ENCODE measurements around the gene LELP1.
A peak's percentile ranks its signal among the peaks of the same experiment; 100 is the strongest.
"Not testable (repeated sequence)": the region's sequence is repeated elsewhere in the genome, so short reads cannot be mapped to it uniquely, and the experiment has no call there.

LELP1 gene

DNA sequence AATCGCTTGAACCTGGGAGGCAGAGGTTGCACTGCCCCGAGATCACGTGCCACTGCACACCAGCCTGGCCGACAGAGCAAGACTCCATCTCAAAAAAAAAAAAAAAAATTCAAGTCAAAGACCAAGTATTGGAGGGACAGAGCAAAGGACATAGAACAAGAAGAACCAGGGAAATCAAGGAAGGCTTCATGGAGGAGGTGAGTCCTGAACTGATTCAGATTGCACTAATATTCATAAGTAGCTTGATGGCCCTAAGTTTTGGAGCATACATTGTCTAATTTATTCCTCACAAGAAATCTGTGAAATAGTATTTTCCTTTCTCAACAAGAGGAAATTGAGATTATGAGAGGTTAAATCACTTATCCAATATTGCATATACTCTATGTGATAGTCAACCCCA is 10.3 kb downstream of the LELP1 start:
- no peaks in the 10 kb centered on the region for H3K36me3 Mint-ChIP-seq (ENCODE audit: low read depth)
- H3K9me3 Mint-ChIP-seq = no peaks in the 10 kb centered on the region
- no peak overlapping the region for H3K27ac Mint-ChIP-seq
- H3K4me3 Mint-ChIP-seq = no peak overlapping the region
- no peak for DNase-seq (ENCODE audit: low spot score)
- H3K27me3 Mint-ChIP-seq (ENCODE audit: low read depth) = peaks cover 13% of the 10 kb centered on the region
- H3K4me1 Mint-ChIP-seq (ENCODE audit: low read depth) = peaks cover 12% of the 10 kb centered on the region

DNA sequence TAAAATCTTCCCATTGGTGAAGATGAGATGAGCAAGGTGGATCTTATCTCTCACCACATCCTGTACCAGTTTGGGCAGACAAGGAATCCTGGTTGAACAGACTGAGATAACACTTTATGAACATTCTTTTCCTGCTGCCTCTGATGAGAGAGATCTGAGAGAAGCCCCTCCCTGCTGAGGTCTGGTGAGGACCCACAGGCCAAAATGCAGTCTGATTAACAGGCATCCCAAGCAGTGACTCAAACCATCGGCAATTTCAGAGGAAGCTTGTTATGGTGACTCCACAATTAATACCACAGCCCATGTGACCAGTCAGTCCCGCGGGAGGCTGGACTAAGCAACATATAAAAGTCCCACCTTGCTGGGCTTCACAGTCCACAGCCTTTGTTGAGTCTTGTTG is 14.0 kb downstream of the LELP1 start, which contains the start of gene PRR9:
PRR9 (plus strand) TSS at position 373 of the 400 bp plus-strand sequence. CDS start 561 bp downstream, outside the sequence.
- no peaks in the 10 kb centered on the region for H3K9me3 Mint-ChIP-seq
- no peaks in the 10 kb centered on the region for H3K36me3 Mint-ChIP-seq (ENCODE audit: low read depth)
- H3K27me3 Mint-ChIP-seq (ENCODE audit: low read depth) = peaks cover 13% of the 10 kb centered on the region
- H3K27ac Mint-ChIP-seq = no peak within 1 kb of the TSS
- peaks cover 12% of the 10 kb centered on the region for H3K4me1 Mint-ChIP-seq (ENCODE audit: low read depth)
- no peak for DNase-seq (ENCODE audit: low spot score)
- no peak within 1 kb of the TSS for H3K4me3 Mint-ChIP-seq

DNA sequence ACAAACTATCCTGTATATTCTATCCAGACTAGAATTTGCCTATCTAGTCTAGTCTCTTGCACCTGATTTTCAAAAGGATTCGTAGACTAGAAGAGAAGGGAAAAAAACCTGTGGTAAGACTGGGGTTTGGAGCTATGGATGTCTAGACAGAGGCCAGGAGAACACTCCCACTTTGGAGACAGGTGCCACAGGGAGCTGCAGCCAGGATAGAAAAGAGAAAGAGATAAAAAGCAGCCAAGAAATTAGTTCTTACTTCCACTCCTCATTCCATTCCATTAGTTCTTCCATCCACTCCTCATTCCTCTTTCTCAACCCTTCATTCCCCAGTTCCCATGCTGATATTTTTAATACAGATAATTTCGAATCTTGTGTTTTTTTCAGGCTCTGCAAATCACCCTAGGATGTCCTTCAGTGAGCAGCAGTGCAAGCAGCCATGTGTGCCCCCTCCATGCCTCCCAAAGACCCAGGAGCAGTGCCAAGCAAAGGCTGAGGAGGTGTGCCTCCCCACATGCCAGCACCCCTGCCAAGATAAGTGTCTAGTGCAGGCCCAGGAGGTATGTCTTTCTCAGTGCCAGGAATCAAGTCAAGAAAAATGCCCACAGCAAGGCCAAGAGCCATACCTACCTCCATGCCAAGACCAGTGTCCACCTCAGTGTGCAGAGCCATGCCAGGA is 14.7 kb downstream of the LELP1 start:
- H3K4me3 Mint-ChIP-seq = no peak overlapping the region
- H3K4me1 Mint-ChIP-seq (ENCODE audit: low read depth) = peaks cover 12% of the 10 kb centered on the region
- H3K27me3 Mint-ChIP-seq (ENCODE audit: low read depth) = peaks cover 13% of the 10 kb centered on the region
- H3K27ac Mint-ChIP-seq = no peak overlapping the region
- H3K36me3 Mint-ChIP-seq (ENCODE audit: low read depth) = no peaks in the 10 kb centered on the region
- no peak for DNase-seq (ENCODE audit: low spot score)
- H3K9me3 Mint-ChIP-seq = no peaks in the 10 kb centered on the region

DNA sequence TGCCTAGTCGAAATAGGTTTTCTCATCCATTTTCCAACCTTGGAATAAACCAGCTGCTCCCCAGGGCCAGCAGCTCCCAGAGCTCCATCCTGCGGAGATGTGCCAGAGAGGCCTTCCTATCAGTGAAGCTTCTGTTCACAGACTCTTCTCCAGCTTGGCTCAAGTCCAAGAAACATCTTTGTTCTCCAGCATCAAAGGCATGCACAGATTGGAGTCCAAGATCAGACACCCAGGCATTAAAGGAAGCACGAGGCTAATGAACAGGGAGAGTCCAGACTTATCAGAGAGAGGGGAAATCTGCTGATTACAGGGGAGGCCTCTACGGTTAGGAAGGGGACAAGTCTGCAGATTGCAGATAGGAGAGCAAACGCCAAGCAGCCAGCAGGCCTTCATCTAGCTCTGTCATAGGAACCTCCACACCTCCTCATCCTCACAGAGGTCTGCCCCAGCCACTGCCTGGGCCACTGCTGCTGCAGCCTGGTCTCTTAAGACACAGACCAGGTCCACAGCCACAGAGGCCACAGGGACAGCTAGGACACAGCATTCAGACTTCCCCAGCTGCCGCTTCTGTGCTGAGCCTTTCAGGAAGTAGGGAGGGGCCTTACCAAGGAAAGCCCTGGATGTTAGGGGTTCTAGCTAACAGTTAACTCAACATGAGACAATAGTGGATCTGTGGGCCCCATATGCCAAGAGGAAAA is 17.5 kb downstream of the LELP1 start:
- Mint-ChIP-seq H3K4me1 (ENCODE audit: low read depth) (peaks cover 12% of the 10 kb centered on the region), H3K27me3 (ENCODE audit: low read depth) (peaks cover 8% of the 10 kb centered on the region), H3K27ac (no peak overlapping the region), H3K9me3 (no peaks in the 10 kb centered on the region), H3K36me3 (ENCODE audit: low read depth) (no peaks in the 10 kb centered on the region), H3K4me3 (no peak overlapping the region)
- no peak for DNase-seq (ENCODE audit: low spot score)

DNA sequence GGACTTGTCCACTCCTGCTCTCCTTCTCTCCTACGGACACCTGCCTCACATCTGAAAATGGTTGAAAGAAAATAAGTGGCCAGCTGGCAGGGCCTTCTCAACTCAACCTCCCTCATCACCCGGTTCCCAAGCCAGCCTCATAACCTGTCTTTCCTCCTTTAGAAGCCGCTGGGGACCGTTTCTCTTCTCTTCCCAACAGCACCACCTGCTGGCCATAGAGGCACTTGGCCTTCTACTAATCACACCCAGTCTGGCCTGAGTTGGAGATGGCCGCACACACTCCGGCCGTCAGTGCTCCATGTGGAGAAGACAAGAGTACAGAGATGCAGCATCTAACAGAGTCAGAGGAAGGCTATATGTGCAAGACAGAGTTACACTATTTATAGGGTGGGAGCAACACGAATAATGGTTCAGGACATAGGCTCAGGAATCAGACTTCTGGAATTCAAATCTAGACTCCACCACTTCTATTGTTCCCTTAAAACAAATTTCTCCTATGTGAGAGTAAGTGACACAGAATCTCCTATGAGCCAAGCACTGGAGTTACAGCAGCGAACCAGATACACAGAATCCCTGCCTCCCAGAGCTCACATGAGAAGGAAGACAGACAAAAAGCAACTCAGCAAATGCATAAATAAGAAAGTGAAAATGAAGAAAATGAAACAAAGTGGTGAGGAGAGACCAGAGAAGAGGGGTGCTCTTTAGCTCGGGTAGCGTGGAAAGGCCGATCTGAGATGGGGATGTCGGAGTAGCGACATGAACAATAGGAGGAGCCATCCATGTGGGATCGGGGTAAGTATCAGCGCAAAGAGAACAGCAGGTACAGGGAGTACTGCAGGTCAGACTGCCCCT is 20.0 kb downstream of the LELP1 start:
- not testable (repeated sequence) for H3K27me3 Mint-ChIP-seq (ENCODE audit: low read depth); H3K27ac Mint-ChIP-seq; H3K36me3 Mint-ChIP-seq (ENCODE audit: low read depth); H3K4me1 Mint-ChIP-seq (ENCODE audit: low read depth); H3K4me3 Mint-ChIP-seq; H3K9me3 Mint-ChIP-seq
- DNase-seq (ENCODE audit: low spot score) = peak; percentile 16

DNA sequence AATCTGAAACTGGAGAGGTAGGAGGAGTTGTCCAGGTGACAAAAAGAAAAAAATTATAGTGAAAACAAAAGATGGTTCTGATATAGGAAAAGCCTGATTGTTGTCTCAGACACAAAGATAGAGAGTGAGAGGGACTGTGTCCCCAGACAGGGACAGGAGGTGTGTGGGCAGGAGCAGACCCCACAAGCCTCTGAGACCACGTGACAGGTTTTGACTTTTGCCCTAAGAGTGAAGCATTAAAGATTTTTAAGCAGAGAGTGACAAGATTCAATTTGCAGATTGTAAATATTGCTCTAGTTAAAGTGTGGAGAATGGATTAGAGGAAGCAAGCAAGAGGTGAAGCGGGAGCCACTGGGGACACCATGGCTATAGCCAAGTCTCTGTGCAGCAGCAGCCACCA is 24.6 kb downstream of the LELP1 start:
- Mint-ChIP-seq H3K4me3 (no peak overlapping the region), H3K27ac (no peak overlapping the region), H3K4me1 (ENCODE audit: low read depth) (no peaks in the 10 kb centered on the region), H3K27me3 (ENCODE audit: low read depth) (peaks cover 3% of the 10 kb centered on the region), H3K36me3 (ENCODE audit: low read depth) (no peaks in the 10 kb centered on the region), H3K9me3 (no peaks in the 10 kb centered on the region)
- no peak for DNase-seq (ENCODE audit: low spot score)

DNA sequence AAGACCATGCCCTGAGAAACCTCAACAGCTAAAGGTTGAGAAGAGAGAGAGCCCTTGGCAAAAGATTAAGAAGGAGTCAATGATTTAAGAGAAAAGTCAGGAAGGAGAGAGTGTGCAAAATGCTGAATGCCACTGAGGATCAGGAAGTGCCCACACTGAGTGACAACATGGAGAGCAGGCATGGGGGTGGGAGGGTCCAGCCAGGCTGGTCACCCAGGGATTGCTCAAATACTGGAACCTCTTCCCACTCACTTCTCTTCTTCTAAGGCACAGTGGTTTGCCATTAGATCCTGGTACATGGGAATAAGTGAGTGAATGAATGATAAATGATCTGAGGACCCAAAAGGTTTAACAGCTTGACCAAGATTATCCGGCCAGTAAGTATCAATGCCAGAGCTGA is 25.3 kb downstream of the LELP1 start:
- Mint-ChIP-seq H3K36me3 (ENCODE audit: low read depth) (no peaks in the 10 kb centered on the region), H3K27me3 (ENCODE audit: low read depth) (peaks cover 3% of the 10 kb centered on the region), H3K27ac (no peak overlapping the region)

DNA sequence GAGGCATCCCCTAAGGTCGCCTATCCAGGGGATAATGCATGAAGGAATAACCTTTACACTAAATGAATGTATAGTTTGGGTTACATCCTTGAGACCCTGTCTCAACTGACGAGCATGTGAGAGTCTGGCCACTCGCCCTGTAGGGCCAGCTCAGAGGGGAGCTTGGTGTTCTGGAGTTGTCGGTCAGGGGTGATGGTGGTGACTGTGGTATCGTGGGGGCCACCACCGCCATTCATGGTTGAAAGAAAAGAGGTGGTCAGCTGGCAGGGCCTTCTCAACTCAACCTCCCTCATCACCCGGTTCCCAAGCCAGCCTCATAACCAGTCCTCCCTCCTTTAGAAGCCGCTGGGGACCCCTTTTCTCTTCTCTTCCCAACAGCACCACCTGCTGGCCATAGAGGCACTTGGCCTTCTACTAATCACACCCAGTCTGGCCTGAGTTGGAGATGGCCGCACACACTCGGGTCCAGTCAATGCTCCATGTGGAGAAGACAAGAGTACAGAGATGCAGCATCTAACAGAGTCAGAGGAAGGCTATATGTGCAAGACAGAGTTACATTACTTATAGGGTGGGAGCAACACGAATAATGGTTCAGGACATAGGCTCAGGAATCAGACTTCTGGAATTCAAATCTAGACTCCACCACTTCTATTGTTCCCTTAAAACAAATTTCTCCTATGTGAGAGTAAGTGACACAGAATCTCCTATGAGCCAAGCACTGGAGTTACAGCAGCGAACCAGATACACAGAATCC is 26.0 kb downstream of the LELP1 start:
- not testable (repeated sequence) for H3K9me3 Mint-ChIP-seq; H3K27me3 Mint-ChIP-seq (ENCODE audit: low read depth); H3K36me3 Mint-ChIP-seq (ENCODE audit: low read depth); DNase-seq (ENCODE audit: low spot score); H3K4me3 Mint-ChIP-seq; H3K4me1 Mint-ChIP-seq (ENCODE audit: low read depth); H3K27ac Mint-ChIP-seq

More for the DNA sequence above, 25.3 kb downstream of the LELP1 start:
- no peaks in the 10 kb centered on the region for H3K9me3 Mint-ChIP-seq
- no peaks in the 10 kb centered on the region for H3K4me1 Mint-ChIP-seq (ENCODE audit: low read depth)
- no peak overlapping the region for H3K4me3 Mint-ChIP-seq
- DNase-seq (ENCODE audit: low spot score) = no peak

GRCh38 chr1:153231363-153231762 is 28.1 kb downstream of the LELP1 start:
- DNase-seq (ENCODE audit: low spot score) = no peak
- peaks cover 7% of the 10 kb centered on the region for H3K27me3 Mint-ChIP-seq (ENCODE audit: low read depth)
- H3K4me1 Mint-ChIP-seq (ENCODE audit: low read depth) = no peaks in the 10 kb centered on the region
- no peak overlapping the region for H3K27ac Mint-ChIP-seq
- H3K4me3 Mint-ChIP-seq = no peak overlapping the region
- no peaks in the 10 kb centered on the region for H3K9me3 Mint-ChIP-seq
- no peaks in the 10 kb centered on the region for H3K36me3 Mint-ChIP-seq (ENCODE audit: low read depth)

DNA sequence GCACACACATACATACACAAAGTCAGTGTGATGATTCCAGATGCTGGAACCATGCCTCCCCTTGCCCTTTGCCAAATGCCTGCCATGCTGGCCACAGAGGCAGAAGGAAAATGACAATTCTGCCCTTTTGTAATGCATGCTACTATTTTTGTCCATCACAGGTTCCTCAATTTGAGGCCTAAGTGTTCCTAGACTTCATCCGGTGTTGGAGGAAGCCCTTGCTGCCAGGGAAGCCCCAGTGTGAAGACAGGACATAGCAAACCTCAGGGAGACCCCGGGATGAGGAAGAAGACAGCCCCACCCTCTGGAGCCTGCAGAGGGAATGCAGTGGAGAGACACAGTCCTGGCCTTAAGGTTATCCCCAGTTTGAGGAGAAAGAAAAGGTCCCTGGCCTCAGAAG is 28.6 kb downstream of the LELP1 start:
- H3K36me3 Mint-ChIP-seq (ENCODE audit: low read depth) = no peaks in the 10 kb centered on the region
- peaks cover 7% of the 10 kb centered on the region for H3K27me3 Mint-ChIP-seq (ENCODE audit: low read depth)
- H3K27ac Mint-ChIP-seq = no peak overlapping the region
- H3K4me1 Mint-ChIP-seq (ENCODE audit: low read depth) = no peaks in the 10 kb centered on the region
- no peaks in the 10 kb centered on the region for H3K9me3 Mint-ChIP-seq
- no peak for DNase-seq (ENCODE audit: low spot score)
- no peak overlapping the region for H3K4me3 Mint-ChIP-seq

GRCh38 chr1:153232553-153232952 is 29.3 kb downstream of the LELP1 start:
- H3K9me3 Mint-ChIP-seq = no peaks in the 10 kb centered on the region
- no peak overlapping the region for H3K4me3 Mint-ChIP-seq
- no peak overlapping the region for H3K27ac Mint-ChIP-seq
- H3K36me3 Mint-ChIP-seq (ENCODE audit: low read depth) = no peaks in the 10 kb centered on the region
- no peaks in the 10 kb centered on the region for H3K4me1 Mint-ChIP-seq (ENCODE audit: low read depth)
- DNase-seq (ENCODE audit: low spot score) = no peak
- peaks cover 7% of the 10 kb centered on the region for H3K27me3 Mint-ChIP-seq (ENCODE audit: low read depth)

- H3K27ac Mint-ChIP-seq = no peak overlapping the region
- H3K36me3 Mint-ChIP-seq (ENCODE audit: low read depth) = no peaks in the 10 kb centered on the region
- no peaks in the 10 kb centered on the region for H3K4me1 Mint-ChIP-seq (ENCODE audit: low read depth)
- no peak overlapping the region for H3K4me3 Mint-ChIP-seq
- DNase-seq (ENCODE audit: low spot score) = no peak
- H3K27me3 Mint-ChIP-seq (ENCODE audit: low read depth) = peaks cover 7% of the 10 kb centered on the region
- no peaks in the 10 kb centered on the region for H3K9me3 Mint-ChIP-seq
Measured at GRCh38 chr1:153233448-153233847, 30.2 kb downstream of the LELP1 start.

GRCh38 chr1:153238527-153238926 is 35.3 kb downstream of the LELP1 start:
- Mint-ChIP-seq H3K27ac (no peak overlapping the region), H3K27me3 (ENCODE audit: low read depth) (peaks cover 4% of the 10 kb centered on the region), H3K4me3 (no peak overlapping the region), H3K4me1 (ENCODE audit: low read depth) (no peaks in the 10 kb centered on the region), H3K9me3 (no peaks in the 10 kb centered on the region), H3K36me3 (ENCODE audit: low read depth) (no peaks in the 10 kb centered on the region)
- no peak for DNase-seq (ENCODE audit: low spot score)
